ENCODE results near the gene RPN2. TPM values are rescaled to one million over a fixed set of nuclear protein-coding genes. Genes with fewer than 3 reads are reported as not detected.

RPN2 gene
- total and polyA plus RNA-seq, 10 donors = 45.7 to 161 (median 129) TPM

DNA sequence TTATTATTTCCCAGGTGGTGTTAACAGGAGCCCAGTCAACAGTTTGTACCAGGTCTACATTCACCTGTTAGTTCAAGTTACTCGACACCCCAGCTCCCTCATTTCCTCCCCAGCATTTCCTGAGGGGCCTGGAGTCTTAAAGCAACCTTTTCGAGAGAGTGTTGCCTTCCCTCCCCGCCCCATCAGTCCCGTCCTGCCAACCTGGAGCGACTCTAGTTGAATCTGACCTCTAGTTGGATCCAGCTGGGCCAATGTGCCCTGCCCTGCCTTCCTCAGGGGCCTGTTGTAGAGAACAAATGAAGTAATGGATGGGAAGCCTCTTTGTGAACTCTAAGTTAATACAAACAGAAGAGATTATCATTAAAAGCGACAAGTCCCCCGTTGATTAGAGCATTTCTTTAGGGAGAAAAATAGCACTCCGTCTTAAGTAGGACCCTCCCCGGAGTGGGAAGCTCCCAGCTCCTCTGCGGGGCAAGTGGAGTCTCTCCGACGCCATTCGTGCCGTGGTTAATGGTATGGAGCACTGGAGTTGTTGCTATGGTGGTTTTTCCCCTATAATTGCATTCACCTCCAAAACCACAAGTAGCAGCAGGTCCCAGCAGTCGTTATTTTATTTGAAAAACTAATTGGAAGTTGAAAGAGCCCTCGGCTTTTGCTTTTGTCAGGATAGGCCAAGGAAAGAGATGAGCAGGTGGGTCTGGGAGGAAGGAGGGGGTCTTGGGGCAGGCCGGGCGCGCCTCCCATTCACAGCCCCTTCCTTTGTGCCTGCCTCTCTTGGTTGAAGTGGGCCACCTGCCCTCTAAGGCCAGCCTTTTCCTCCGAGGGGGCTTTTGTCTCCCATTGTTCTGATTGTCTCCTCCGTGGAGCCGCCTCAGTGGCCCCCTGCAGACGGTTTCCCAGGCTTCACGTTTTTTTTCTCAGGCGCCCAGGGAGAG is 66.4 kb downstream of the RPN2 start:
- Histone ChIP-seq H3K9me3 (no peaks in the 10 kb centered on the region), H3K4me3 (no peak overlapping the region), H3K27ac (no peak overlapping the region), H3K27me3 (replicated peaks in 1 of 7) (no peaks in the 10 kb centered on the region), H3K4me1 (no peaks in the 10 kb centered on the region), H3K36me3 (peaks cover 0 to 58% (median 34%) of the 10 kb centered on the region in 6 donors)
- intact Hi-C loops (cut with DNase I; ENCODE audit: low total_unique reads) = no loop called here
- TF ChIP-seq POLR2A (IDR thresholded peaks at IDR 0.05) = no peak
- TF ChIP-seq, protein P1, sequence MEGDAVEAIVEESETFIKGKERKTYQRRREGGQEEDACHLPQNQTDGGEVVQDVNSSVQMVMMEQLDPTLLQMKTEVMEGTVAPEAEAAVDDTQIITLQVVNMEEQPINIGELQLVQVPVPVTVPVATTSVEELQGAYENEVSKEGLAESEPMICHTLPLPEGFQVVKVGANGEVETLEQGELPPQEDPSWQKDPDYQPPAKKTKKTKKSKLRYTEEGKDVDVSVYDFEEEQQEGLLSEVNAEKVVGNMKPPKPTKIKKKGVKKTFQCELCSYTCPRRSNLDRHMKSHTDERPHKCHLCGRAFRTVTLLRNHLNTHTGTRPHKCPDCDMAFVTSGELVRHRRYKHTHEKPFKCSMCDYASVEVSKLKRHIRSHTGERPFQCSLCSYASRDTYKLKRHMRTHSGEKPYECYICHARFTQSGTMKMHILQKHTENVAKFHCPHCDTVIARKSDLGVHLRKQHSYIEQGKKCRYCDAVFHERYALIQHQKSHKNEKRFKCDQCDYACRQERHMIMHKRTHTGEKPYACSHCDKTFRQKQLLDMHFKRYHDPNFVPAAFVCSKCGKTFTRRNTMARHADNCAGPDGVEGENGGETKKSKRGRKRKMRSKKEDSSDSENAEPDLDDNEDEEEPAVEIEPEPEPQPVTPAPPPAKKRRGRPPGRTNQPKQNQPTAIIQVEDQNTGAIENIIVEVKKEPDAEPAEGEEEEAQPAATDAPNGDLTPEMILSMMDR (IDR thresholded peaks at IDR 0.05 in 8 of 11, conservative IDR thresholded peaks at IDR 0.05 in 3 of 11) = no peak
- TF ChIP-seq POLR2AphosphoS5 (IDR thresholded peaks at IDR 0.05) = no peak
- no peak for DNase-seq
- 86 to 90% (median 86%) methylated on average over 25 of the region's 25 CpGs for WGBS, 5 donors

DNA sequence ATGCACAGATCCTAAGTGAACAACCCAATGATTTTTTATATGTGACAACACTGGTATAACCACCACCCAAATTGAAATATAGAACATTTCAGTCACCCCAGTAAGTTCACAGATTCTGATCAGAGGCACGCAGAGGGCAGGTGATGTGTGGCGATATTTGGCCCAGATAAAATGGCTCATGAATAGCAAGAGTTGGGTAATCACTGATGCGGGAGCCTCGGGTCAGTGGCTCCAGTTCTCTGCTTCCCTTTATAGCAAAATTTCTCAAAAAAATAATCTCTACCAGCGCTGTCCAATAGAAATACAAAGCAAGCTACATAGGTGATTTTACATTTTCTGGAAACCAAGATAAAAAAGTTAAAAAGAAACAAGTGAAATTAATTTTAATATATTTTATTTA is 67.6 kb downstream of the RPN2 start:
- Histone ChIP-seq H3K27ac (no peak overlapping the region), H3K9me3 (no peaks in the 10 kb centered on the region), H3K27me3 (replicated peaks in 1 of 7) (no peaks in the 10 kb centered on the region), H3K36me3 (peaks cover 0 to 45% (median 21%) of the 10 kb centered on the region in 6 donors), H3K4me1 (no peaks in the 10 kb centered on the region), H3K4me3 (no peak overlapping the region)
- intact Hi-C loops (cut with DNase I; ENCODE audit: low total_unique reads) = no loop called here
- TF ChIP-seq POLR2AphosphoS5 (IDR thresholded peaks at IDR 0.05) = no peak
- TF ChIP-seq, protein P1 (IDR thresholded peaks at IDR 0.05 in 8 of 11, conservative IDR thresholded peaks at IDR 0.05 in 3 of 11) = no peak
- no peak for TF ChIP-seq POLR2A (IDR thresholded peaks at IDR 0.05)
- no peak for DNase-seq
- WGBS, 5 donors = 80 to 95% (median 93%) methylated on average over 5 of the region's 5 CpGs

DNA sequence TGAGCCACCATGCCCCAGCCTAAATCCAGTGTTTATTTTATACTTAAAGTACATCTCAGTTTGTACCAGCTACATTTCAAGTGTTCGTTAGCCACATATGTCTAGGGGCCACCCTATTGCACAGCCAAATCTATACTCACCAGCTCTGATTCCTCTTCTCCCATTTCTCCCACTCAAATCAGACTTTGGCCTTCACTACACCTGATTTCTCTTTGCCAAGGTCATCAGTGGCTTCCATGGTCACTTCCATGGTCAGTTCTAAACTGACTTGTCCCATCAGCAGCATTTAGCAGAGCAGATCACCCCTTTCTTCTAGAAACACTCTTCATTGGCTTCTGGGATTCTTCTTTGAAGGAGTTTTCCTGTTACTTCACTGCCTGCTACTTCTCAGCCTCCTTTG is 68.4 kb downstream of the RPN2 start:
- 90 to 96% (median 91%) methylated on average over 1 of the region's 1 CpG for WGBS, 5 donors
- DNase-seq = no peak
- H3K27ac ChIP-seq = no peak overlapping the region
- no peaks in the 10 kb centered on the region for H3K4me1 ChIP-seq
- no peak for TF ChIP-seq POLR2AphosphoS5 (IDR thresholded peaks at IDR 0.05)
- TF ChIP-seq, protein P1 (IDR thresholded peaks at IDR 0.05 in 8 of 11, conservative IDR thresholded peaks at IDR 0.05 in 3 of 11) = no peak
- TF ChIP-seq POLR2A (IDR thresholded peaks at IDR 0.05) = no peak
- H3K4me3 ChIP-seq = no peak overlapping the region
- intact Hi-C loops (cut with DNase I; ENCODE audit: low total_unique reads) = no loop called here
- no peaks in the 10 kb centered on the region for H3K9me3 ChIP-seq
- peaks cover 0 to 37% (median 13%) of the 10 kb centered on the region in 6 donors for H3K36me3 ChIP-seq
- H3K27me3 ChIP-seq (replicated peaks in 1 of 7) = no peaks in the 10 kb centered on the region

DNA sequence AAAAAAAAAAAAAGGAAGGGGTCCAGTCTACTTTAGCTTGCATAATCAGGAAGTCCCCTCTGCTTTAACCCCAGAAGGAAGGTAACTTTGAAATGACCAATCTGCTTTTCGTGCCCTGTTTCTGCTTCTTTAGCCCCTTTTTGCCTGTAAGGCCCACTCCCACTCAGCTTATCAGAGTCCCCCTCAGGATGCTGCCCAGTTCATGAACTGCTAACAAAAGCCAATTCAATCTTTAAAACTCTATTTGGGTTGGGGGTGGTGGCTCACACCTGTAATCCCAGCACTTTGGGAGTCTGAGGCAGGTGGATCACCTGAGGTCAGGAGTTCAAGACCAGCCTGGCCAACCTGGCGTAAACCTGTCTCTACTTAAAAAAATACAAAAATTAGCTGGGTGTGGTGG is 70.2 kb downstream of the RPN2 start:
- no peak overlapping the region for H3K4me3 ChIP-seq
- H3K4me1 ChIP-seq = no peaks in the 10 kb centered on the region
- intact Hi-C loops (cut with DNase I; ENCODE audit: low total_unique reads) = no loop called here
- H3K36me3 ChIP-seq = peaks cover 0 to 19% (median under 1%) of the 10 kb centered on the region in 6 donors
- H3K27ac ChIP-seq = no peak overlapping the region
- no peaks in the 10 kb centered on the region for H3K27me3 ChIP-seq (replicated peaks in 1 of 7)
- no peak for TF ChIP-seq POLR2AphosphoS5 (IDR thresholded peaks at IDR 0.05)
- TF ChIP-seq, protein P1 (IDR thresholded peaks at IDR 0.05 in 8 of 11, conservative IDR thresholded peaks at IDR 0.05 in 3 of 11) = no peak
- no peak for TF ChIP-seq POLR2A (IDR thresholded peaks at IDR 0.05)
- DNase-seq = no peak
- WGBS, 5 donors = 79 to 97% (median 91%) methylated on average over 2 of the region's 2 CpGs
- peaks cover 0 to 5% (median 0%) of the 10 kb centered on the region in 8 donors for H3K9me3 ChIP-seq
